ENCODE data around the gene SLF1.

SLF1 gene

DNA sequence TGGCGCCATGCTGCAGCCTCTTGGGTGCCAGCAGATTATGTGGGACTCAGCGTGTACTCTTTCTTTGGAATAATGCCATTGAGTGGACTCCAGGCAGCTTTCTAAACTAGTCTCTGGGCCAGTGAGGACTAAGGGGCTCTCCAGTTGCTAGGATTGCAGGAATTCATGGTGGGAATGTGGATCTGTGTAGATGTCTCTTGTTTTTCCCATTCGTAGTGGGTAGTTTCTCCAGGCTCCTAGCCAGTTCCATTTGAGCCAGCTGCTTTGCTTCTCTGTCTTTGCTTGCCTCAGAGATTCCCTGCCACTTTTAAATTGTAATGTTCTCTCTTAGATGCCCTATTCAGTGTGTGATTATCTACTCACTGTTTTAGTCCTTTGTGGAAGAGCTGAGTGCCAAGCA, 42.6 kb downstream of the SLF1 start:
- no peak for DNase-seq (ENCODE audit: low read depth, low spot score)

DNA sequence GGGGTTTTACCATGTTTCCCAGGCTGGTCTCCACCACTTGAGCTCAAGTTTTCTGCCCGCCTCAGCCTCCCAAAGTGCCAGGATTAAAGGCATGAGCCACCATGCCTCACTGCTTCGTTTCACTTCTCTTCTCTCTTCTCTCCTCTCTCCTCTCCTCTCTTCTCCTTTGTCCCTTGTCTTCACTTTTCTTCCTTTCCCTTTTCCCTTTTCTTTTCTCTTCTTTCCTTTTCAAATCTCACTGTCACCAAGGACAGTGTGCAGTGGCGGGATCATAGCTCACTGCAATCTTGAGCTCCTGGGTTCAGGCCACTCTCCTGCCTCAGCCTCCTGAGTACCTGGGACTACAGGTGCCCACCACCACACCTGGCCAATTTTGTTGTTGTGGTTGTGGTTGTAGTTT, 49.5 kb downstream of the SLF1 start:
- DNase-seq (ENCODE audit: low read depth, low spot score), result no peak

DNA sequence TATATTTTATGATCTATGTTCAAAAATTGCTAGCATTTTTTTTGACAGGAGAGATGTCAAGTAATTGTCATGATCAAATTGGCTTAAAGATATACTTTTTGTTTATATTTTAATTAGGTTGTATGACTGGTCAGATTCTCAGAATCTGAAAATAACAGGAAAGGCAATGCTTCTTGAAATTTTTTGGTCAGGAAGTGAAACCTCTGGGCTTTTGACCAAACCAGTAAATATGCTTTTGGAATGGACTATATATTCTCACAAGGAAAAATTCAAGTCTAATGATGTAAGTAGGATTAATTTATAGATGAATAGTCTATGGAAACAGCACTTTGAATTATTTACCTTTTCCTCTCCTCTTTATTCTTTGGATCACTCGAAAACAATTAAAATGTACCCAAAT, 52.3 kb downstream of the SLF1 start:
- no peak for DNase-seq (ENCODE audit: low read depth, low spot score)

- no peak for DNase-seq (ENCODE audit: low read depth, low spot score)
Measured at GRCh38 chr5:94672746-94673145, 54.3 kb downstream of the SLF1 start.

DNA sequence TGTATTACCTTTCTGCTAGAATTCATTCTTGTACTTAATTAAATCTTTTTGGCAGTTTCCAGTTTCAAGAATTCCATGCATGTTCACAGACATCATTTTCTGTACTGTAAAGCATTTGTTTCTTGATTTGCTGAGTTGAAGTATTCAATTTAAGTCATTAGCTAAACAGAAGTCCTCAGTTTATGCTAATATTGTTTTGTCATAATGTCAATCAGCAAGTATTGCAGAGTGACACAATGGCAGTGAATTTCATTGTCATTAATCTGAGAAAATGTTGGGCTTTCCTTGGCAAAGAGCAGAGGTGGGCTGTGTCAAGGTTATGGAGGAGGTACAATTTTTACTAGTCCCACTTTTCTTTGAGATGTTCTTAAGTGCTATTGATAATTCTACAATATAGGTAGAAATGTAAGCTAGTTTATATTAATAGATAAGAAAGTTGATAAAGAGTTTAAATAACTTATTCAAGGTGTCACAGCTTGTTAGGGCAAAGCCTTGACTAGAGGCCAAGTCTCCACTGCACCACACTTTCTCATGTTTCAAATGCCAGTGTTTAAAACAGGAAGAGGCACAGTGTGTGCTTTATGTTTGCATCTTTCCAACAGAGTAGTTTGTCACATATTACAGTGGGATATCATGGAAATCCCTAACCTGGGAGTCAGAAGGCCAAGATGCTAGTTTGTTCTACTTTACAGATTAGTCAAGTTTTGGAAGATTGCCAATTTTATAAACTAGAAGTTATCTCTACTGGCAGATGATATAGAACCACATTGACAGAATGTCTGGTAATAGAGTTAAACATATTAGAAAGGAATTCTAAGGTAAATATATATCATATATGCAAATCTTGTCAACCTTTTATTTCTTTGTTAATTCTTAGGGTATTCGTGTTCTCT, 56.3 kb downstream of the SLF1 start:
- DNase-seq (ENCODE audit: low read depth, low spot score), result peak; percentile 23

GRCh38 chr5:94675965-94676618, 57.6 kb downstream of the SLF1 start:
- DNase-seq (ENCODE audit: low read depth, low spot score), result no peak

- no peak for DNase-seq (ENCODE audit: low read depth, low spot score)
Measured at GRCh38 chr5:94682814-94683520, 64.5 kb downstream of the SLF1 start.

- DNase-seq (ENCODE audit: low read depth, low spot score), result no peak
Measured at GRCh38 chr5:94689908-94690307, 71.4 kb downstream of the SLF1 start.

DNA sequence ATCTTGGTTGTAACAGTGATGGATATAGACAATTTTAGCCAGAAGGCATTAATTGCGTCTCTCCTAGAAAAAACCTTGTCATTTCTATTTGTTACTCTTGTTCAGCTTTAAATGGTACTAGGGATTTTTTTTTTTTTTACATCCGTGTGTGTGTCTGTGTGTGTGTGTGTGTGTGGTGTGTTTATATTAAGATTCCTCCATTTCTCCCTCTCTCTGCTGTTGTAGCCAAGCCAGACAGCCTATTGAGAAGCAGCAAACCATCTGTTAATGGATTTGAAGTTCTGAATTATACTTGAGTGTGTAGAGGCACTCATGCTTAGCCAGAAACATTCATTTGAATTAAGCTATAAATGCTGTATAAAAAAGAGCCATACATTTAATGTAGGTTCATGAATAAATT, 72.3 kb downstream of the SLF1 start:
- DNase-seq (ENCODE audit: low read depth, low spot score), result peak; percentile 40

DNA sequence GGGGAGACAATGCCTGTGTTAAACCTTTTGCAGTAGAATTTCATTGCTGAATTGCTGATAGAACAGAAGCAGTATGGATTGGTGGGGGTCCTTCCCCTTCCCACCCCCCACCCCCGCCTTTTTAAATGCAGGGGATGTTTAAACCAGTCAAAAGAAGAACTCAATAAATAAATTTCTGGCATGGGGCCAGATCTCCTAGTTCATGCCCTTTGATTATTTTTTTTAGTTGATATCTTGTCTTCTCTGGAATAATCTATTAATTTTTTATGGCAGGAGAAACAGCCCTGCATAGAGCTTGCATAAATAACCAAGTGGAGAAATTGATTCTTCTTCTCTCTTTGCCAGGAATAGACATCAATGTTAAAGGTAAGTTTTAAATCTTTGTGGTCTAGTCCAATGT, 72.8 kb downstream of the SLF1 start:
- no peak for DNase-seq (ENCODE audit: low read depth, low spot score)

- DNase-seq (ENCODE audit: low read depth, low spot score), result peak; percentile 77
Measured at GRCh38 chr5:94691949-94692348, 73.5 kb downstream of the SLF1 start.

DNA sequence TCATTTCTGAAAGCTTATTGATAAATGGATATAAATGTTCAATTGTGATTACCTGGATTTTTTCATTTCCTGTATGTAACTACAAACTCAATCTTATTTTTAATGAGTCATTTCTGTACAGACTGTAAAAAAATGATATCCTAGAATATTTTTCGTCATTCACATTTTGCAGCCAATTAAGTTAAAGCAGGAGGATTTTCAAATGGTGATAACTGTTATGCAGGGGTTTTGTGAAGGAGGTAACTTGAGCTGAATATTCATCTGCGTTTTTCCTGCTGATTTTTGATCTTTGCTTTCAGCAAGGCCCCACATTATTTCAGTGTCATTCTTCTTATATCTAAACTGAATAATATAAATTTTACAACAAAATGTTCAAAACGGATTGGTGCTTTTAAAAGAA, 74.1 kb downstream of the SLF1 start:
- no peak for DNase-seq (ENCODE audit: low read depth, low spot score)

DNA sequence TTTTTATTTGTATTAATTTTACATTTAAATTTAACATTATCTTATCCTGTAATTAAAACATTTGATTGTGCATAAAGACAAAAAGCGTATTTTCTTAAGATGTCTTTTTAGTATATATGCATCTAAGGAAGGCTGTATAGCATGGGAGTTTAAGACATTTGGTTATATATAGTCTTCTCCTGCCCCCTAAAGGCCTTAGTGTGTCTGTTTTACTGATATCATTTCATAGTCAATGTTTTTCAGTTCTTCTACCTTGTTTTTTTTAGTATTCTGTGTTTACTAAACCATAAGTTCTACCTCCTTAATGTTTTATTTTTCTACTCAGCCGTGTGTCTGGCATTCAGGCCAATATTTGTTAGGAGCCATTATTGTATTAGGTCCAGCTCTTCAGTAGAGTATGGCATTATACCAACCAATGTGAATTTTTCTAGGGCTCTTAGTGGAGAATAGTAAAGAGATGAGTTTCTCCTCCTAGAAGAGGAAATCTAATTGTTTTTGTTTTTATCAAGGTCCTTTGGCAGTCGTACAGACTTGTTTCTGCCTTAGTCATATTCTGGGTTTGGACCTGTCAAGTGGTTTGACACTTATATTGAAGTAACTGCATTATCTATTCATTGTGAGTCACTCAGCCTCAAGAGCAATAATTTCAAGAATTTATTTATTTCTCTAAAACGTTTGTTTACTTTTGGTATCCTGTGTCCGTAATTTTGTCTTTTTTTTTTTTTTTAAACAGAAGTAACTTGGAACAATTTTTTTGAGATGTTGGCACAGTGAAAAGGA, 74.8 kb downstream of the SLF1 start:
- peak; percentile 82 for DNase-seq (ENCODE audit: low read depth, low spot score)

DNA sequence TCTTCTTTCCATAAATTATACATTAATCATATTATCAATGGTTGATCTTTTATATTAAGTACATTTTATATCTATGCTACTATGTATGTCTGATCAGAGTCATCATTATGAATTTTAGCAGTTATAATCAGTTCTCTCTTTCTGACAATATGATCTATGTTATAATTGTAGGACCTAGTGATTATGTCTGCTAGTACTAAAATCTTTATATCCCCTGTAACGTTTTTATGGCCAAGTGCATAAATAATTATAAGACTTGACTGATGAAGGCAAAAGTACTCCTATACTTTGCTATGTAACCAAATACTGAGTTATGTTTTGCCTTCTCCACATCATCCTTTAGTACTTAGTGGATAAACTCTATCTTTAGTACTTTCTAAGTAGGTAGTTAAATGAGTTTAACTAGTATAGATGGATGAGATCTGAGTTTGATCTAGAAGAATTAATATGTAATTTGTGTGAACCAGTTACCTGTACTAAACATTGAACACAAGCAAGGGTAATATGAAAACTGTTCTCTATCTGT, 75.4 kb downstream of the SLF1 start:
- no peak for DNase-seq (ENCODE audit: low read depth, low spot score)

- peak; percentile 57 for DNase-seq (ENCODE audit: low read depth, low spot score)
Measured at GRCh38 chr5:94694671-94695070, 76.2 kb downstream of the SLF1 start.

DNA sequence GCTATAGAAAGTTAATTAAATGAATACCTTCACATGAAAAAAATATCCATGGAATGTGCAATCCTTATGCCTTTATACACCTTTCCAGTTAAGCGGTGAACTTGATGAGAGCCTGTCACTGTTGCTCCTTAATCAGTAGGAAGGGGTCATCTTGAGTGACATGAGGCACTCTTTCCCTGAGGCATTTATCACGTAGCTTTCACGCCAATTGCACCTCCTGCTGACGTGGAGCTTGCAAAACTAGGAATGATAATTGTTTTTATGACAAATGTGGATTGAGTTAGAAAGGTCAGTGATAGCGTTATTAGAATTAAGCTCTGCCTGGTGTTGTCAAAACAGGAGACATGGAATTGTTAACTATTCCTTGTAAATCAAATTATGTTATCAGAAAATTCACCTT, 79.7 kb downstream of the SLF1 start:
- no peak for DNase-seq (ENCODE audit: low read depth, low spot score)

DNA sequence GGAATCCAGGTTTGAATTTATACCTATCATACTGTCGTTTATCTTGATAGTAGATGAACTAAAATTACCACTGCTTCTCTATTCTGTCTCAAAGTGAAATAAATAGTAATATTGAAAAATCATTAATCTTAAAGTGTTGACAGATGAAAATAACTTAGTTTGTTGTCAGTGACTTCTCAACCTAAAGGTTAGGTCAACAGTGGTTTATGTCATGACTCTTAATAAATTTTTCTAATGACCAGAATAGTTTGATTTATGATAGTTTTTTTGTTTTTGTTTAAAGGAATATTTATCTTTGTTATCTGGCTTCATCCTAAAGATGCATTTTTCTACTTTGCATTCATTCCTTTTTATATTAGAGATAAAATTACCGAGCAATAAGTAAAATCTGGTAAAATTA, 81.1 kb downstream of the SLF1 start:
- no peak for DNase-seq (ENCODE audit: low read depth, low spot score)

- no peak for DNase-seq (ENCODE audit: low read depth, low spot score)
Measured at GRCh38 chr5:94700592-94700991, 82.1 kb downstream of the SLF1 start.

DNA sequence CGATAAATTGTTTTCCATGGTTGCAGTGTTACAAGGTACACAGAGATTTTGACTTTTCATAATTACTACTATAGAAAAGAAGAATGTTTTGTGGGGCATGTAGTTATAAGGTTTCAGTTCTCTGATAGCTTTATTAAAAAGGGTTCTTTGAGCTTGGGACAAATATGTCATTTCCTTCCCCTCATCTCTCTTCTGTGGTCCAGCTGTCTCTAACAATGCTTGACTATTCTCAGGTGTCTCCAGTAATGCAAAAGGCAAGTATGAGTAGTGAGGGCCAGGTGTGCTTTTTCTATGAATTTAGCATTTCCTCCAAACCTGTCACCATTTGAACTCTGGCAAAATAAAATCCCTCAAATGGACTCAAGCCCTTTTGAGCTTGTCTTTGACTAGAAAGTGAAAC, 84.3 kb downstream of the SLF1 start:
- no peak for DNase-seq (ENCODE audit: low read depth, low spot score)

GRCh38 chr5:94705427-94705826, 87.0 kb downstream of the SLF1 start:
- no peak for DNase-seq (ENCODE audit: low read depth, low spot score)

DNA sequence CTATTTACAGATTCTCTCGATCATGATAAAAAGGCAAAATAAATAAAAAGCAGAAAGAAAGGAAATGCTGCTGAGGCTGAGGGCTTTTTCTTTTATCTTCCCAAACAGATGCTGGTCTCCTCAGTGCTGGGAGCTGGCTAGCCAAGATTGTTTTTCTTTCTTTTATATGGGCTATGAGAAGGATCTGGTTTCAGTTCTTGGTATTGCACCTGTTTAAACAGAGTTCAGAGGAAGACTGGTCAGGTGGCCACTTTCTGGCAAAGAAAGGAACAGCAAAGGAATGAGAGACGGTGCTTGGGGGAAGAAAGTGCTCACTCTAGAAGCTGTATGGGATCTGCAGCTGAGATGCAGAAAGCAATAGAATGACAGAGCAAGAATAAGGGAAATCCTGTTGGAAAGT, 88.9 kb downstream of the SLF1 start:
- DNase-seq (ENCODE audit: low read depth, low spot score), result peak; percentile 11

- no peak for DNase-seq (ENCODE audit: low read depth, low spot score)
Measured at GRCh38 chr5:94709277-94709676, 90.8 kb downstream of the SLF1 start.

All from astrocyte of the hippocampus (primary cell).